HG02763 (cell line): ENCODE measurements around the gene FDPS.
"Not testable (repeated sequence)": the region's sequence is repeated elsewhere in the genome, so short reads cannot be mapped to it uniquely, and the experiment has no call there.

Source experiments
- ATAC-seq: cut with Tn5 transposase; IDR thresholded peaks from one replicate; pipeline ENCODE4 v1.9.1; 2021; ENCODE audit warnings: mild to moderate bottlenecking, moderate library complexity; ENCODE audit not compliant: unreplicated experiment

The FDPS gene

DNA sequence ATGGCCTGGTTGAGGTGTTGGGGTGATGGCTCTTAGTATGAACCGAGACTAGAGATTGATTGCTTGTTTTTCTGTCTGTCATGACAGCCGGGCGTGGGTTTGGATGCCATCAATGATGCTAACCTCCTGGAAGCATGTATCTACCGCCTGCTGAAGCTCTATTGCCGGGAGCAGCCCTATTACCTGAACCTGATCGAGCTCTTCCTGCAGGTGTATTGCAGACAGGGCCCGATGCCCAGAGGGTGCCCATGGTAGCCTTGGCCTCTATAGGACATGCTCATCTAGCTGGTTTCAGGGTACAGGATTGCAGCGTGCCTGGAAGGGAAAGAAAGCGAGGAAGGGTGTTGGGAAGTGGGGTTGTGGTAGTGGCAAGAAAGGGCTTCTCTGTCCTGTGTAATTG, 9.4 kb downstream of the FDPS start:
- no peak for ATAC-seq

DNA sequence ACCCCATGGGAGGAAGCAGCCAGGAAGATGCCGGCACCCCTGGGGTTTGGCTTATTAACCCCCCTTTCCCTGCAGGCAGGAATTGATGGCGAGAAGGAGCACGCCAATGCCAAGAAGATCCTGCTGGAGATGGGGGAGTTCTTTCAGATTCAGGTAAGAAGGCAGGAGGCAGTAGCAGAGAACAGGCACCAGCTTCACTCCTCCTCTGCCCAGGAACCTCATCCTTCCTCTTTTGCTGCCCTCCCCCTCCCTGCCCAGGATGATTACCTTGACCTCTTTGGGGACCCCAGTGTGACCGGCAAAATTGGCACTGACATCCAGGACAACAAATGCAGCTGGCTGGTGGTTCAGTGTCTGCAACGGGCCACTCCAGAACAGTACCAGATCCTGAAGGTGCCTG, 10.9 kb downstream of the FDPS start:
- ATAC-seq = no peak

DNA sequence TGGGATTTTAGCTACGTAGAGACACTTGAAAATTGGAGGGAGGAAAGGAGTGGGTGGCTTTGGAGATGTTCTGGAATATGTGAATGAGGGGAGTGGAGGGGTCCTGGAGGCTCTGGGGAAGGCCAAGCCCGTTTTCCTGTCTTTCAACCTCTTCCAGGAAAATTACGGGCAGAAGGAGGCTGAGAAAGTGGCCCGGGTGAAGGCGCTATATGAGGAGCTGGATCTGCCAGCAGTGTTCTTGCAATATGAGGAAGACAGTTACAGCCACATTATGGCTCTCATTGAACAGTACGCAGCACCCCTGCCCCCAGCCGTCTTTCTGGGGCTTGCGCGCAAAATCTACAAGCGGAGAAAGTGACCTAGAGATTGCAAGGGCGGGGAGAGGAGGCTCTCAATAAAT, 11.6 kb downstream of the FDPS start:
- ATAC-seq = no peak

DNA sequence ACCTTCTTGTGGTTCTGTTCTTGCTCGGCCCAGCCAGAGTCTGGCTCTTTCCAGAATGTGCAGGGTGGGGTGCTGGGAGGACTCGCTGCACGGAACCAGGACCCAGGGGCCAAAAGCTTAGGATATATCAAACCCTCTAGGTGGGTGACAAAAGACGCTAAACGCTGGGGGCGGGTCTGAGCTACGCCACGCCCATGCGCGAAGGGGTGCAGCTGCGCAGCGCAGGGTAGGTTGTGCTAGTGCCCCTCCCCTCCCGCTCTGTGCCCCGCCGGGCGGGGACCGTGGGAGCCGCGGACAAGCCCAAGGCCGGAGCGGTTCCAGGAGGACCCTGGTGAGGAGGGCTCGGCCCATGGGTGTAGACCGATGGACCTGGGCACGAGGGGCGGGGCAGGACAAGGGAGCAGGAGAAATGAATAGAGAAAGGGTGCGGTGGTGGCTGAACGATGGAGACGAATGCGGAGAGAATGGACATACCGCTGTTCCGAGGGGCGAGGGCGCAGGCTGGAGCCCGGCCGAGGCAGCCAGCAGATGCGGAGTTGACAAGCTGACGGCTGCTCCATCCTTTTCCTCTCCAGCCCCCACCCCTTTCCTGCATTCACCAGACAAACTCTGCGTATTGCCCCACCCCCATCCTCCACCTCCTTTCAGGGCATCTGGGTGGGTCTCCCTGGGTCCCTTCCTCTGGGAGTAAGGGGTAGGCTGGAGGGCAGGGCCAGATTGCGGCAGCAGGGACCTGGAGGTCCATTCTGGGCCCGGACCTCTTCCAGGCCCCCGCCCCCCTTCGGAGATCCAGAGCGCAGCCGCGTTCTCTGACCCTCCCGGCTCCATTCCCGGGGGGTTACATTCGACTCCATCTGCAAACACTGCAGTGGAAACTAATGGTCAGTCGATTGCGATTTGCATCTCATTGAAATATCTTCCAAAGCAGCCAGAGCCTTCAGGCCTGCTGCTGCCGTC, 12.3 kb downstream of the FDPS start, which contains the start of gene RUSC1:
Gene RUSC1 (plus strand): TSS at position 234 of the 957 bp plus-strand sequence. CDS start 880 bp downstream, outside the sequence.
- no peak for ATAC-seq

DNA sequence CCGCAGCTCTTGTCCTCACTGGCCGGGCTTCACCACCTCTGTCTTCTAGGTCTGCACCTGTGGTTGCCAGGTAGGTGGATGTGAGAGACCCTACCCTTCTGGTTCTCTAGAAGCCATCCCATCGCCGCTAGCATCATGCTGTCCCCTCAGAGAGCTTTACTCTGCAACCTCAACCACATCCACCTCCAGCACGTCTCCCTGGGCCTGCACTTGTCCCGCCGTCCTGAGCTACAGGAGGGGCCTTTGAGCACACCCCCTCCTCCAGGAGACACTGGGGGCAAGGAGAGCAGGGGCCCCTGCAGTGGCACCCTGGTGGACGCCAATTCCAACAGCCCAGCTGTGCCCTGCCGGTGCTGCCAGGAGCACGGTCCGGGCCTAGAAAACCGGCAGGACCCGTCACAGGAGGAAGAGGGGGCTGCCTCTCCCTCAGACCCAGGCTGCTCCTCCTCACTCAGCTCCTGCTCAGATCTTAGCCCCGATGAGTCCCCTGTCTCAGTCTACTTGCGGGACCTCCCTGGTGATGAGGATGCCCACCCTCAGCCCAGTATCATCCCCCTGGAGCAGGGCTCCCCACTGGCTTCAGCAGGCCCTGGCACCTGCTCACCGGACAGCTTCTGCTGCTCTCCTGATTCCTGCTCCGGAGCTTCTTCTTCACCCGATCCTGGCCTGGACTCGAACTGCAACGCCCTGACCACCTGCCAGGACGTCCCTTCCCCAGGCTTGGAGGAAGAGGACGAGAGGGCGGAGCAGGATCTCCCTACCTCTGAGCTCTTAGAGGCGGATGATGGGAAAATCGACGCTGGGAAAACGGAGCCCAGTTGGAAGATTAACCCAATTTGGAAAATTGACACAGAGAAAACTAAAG, 13.2 kb downstream of the FDPS start:
- no peak for ATAC-seq

DNA sequence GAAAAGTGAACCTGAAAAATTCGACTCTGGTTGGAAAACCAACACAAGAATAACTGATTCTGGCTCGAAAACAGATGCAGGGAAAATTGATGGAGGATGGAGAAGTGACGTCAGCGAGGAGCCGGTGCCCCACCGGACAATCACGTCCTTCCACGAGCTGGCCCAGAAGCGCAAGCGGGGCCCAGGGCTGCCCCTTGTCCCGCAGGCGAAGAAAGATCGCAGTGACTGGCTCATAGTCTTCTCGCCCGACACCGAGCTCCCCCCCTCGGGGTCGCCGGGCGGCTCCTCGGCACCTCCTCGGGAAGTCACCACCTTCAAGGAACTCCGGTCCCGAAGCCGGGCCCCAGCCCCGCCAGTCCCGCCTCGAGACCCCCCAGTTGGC, 13.9 kb downstream of the FDPS start:
- ATAC-seq = no peak

DNA sequence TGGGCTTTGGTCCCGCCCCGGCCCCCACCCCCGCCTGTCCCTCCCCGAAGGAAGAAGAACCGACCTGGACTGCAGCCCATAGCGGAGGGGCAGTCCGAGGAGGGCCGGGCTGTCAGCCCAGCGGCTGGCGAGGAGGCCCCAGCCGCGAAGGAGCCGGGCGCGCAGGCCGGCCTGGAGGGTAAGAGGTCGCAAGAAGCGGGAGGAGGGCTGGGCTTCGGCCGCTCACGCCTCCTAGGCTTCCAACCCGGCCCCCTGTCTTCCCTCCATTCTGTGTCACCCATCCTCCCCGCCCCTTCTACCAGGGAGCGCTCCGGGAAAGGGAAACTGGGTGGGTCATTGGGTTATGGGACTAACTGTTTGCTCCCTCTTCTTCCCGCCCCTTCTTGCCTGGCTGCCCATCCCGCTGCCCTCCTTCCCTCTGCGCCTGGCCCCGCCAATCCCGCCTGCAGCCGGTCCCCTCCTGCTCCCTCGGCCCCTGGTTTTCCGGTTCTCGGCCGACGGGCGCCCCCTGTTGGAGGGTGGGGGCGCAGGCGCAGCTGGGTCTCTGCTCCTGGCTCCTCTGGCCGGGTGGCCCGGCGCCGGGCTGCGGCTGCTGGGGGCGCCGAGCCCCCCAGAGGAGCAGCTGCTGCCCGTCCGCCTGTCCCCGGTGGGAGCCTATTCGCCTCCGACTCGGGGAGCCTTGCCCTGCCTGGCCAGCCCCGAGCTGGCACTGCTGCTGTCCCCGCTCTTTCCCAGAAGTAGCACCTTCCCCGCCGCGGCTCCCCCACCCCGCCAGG, 14.5 kb downstream of the FDPS start:
- ATAC-seq = peak; percentile 39

DNA sequence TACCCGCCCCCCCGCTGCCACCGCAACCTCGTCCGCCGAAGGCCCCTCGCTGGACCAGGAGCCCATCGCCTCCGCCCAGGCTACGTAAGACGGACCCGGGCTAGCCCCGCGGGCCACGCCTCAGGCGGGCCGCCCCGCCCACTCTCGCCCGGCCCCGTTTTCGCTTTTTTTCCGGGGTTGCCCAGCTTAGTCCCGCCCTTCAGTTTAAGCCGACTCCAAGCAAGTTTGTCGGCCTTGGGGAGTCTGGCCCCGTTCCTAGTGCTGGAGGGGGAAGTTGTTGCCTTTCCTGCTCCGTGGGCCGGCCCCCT, 15.0 kb downstream of the FDPS start:
- ATAC-seq = peak; percentile 43

DNA sequence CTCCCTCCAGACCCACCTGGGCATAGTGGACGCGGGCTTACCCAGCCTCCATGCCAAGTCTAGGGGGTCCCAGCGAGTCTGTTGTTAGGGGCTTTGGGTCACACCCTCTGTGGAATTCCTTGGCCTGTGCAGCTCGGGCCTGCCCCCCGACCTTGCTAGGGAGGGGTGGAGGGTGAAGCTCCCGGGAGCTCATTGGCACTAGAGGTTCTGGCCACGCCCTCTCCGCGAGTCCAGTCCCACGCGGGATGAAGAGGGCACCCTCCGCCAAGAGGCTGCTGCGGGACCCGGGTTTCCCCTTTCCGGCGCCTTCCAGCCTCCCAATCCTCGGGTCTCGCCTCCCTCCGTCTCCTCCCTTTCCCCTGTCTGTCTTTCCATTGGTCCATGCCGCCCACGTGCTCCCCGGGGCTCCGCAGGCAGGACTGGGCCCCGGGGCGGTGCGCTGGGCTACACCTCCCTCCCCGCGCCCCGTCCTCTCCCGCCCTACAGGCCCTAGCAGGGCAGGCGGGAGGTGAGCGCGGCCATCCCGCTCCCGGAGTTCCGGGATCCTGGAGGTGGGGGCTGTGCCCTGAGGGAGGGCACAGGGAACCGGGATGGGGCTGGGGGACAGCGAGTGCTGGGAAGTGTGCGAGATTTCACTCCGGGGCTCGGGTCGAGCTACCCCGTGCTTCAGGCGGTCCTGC, 15.5 kb downstream of the FDPS start:
- ATAC-seq = peak; percentile 56

DNA sequence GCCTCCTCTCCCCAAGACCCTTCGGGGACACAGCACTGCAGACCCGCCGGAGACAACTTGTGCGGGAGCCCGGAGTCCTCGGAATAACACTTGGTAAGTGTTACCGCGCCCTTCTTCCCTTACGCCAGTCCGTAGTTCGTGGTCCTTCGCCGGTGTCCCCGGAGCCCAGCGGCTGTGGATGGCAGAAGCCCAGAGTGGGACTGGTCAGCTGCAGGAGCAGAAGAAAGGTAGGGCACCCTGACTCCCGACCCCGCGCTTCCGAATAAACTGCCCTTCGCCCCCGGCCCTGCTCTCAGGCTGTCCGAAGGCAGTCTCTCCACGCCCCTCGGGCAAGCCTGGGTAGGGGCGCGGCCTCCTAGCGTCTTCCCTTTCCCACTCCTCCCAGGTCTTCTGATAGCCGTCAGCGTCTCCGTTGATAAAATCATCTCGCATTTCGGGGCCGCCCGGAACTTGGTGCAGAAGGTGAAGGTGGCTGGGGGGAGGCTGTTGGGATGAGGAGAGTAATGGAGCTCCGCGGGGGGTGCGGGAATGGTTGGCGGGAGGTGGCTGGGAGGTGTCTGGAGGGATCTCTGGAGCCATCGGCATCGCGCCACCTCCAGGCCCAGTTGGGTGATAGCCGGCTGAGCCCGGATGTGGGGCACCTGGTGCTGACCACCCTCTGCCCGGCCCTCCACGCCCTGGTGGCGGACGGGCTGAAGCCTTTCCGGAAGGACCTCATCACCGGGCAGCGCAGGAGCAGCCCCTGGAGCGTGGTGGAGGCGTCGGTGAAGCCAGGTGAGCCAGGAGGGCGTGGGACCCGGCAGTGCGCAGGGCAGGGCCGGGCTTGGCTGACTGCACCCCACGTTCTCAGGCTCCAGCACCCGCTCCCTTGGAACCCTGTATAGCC, 16.3 kb downstream of the FDPS start:
- ATAC-seq = no peak

DNA sequence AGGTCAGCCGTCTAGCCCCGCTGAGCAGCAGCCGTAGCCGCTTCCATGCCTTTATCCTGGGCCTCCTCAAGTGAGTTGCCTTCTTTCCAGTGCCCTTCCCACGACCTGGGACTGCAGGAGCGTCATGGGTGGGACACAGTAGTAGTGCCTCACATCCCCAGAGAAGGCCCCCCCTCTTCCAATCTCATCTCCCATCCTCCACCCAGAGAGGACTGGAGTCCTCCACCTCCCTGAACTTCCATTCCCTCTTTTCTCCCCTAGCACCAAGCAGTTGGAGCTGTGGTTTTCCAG, 16.9 kb downstream of the FDPS start:
- no peak for ATAC-seq

DNA sequence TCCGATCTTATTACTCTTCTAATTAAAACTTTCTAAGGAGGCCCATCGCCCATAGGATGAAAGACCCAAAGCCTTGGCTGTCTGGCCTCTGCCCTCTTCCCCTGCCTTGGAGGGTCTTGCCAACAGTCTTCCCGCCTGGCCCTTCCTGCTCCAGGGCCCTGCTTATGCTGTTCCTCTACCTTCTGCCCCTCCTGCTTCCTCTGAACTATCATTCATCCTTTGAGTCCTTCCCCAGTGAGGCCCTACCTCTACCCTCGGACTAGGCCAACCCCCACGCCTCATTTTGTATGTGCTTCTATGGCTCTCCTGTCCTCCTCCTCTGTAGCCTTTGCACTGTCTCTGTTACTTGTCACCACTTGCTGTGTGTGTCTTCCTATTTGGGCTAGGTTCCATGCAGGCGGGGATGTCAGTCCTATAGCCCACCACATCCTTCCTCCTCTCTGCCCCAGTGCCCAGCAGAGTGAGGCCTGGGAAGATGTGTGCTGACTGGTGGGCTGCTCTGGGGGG, 17.4 kb downstream of the FDPS start:
- no peak for ATAC-seq

DNA sequence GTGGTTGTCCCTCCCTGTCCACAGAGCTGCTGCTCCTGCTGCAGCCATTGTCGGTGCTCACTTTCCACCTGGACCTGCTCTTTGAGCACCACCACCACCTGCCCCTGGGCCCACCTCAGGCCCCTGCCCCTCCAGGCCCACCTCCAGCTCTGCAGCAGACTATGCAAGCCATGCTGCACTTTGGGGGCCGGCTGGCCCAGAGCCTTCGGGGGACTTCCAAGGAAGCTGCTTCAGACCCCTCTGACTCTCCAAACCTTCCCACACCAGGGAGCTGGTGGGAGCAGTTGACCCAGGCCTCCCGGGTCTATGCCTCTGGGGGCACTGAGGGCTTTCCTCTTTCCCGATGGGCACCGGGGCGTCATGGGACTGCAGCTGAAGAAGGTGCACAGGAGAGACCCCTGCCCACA, 18.0 kb downstream of the FDPS start:
- no peak for ATAC-seq

DNA sequence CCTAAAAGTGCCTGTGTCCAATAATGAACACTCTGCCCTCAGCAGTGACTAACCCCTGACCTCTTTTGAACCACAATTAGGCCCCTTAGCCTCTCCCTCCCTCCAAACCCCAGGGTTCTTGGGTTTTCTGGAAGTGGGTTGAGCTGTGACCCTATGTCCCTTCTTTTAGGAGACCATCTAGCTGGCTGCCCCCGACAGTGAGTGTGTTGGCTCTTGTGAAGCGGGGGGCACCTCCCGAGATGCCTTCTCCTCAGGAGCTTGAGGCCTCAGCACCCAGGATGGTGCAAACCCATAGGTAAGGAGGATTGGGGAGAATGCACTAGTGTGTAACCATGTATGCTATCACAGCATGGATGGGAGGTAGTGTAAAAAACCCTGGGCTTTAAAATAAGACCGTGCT, 19.3 kb downstream of the FDPS start:
- ATAC-seq = no peak

DNA sequence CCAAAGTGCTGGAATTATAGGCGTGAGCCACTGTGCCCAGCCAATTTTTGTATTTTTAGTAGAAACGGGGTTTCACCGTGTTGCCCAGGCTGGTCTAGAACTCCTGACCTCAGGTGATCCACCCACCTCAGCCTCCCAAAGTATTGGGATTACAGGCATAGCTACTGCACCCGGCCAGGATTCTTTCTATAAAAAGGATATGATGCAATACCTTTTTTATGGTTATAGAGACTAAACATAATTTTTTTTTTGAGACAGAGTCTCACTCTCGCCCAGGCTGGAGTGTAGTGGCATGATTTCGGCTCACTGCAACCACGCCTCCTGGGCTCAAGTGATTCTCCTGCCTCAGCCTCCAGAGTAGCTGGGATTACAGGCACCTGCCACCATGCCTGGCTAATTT, 20.2 kb downstream of the FDPS start:
- ATAC-seq = not testable (repeated sequence)

DNA sequence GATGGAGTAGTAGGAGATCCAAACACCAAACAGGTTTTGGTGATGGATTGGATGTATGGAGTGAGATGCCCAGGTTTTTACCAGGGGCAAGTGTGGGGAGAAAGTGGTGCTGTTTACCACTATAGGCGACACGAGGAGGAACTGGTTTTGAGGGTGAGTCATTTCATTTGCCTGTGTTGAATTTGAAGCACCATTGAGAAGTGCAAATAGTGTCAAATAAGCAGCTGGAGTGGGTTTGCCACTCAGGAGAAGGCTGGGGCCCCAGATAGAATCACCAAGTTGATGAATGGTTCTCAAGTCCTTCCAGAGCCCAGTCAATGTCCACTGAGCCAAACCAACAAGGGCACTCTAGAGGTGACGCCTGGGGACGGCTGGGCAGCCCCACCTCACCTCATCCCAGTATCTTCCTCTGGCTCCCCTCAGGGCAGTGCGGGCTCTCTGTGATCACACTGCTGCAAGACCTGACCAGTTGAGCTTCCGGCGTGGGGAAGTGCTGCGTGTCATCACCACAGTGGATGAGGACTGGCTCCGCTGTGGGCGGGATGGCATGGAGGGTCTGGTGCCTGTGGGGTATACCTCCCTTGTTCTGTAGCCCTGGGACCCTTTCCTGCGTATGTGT, 21.4 kb downstream of the FDPS start:
- no peak for ATAC-seq

DNA sequence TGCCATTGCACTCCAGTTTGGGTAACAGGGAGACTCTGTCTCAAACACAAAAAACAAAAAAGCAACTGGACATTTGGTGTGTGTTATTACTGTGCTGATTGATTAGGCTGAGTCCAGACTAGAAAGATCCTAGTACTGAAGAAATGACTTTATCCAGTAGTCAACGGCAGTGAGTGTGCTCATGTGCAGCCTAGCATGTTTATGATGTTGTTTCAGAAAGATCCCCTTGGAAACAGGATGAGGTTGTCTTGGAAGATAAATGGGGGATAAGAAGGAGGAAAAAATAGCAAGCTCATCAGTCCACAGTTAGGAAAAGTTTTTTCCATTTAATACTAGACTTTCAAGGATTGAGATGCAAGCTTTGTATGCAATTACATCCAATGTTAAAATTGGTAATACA, 26.3 kb downstream of the FDPS start:
- ATAC-seq = no peak

DNA sequence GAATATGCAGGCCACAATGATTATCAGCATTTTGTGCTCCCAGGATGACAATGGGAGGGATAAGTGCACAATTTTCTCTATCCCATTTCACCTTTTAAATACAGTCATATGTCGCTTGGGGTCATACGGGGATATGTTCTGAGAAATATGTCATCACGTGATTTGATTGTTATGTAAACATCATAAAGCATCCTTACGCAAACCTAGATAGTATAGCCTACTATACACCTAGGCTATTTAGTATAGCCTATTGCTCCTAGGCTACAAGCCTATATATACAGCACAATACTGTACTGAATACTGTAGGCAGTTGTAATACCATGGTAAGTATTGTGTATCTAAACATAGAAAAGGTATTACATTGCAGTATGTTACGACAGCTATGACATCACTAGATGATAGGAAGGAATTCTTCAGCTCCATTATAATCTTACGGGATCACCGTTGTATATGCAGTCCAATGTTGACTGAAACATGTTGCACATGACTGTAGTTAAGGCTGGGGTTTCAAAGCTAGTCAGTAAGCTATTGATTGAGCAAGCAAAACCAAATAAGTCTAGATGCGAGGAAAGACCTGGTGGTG, 30.9 kb downstream of the FDPS start:
- ATAC-seq = no peak

DNA sequence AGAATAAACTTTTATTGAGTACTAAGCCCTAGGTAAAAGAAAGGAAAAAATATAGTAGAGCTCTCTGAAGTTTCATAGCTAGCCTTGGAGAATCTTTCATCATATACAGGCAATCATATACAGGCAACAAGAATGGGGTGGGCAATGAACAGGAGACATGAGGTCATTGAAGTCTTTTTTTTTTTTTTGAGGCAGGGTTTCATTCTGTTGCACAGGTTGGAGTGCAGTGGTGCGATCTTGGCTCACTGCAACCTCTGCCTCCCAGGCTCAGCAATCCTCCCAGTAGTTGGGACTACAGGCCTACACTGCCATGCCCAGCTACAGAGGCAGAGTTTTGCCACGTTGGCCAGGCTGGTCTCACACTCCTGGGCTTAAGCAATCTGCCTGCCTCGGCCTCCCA, 34.2 kb downstream of the FDPS start:
- no peak for ATAC-seq
